Testis (tissue), 2 donors: Measurements from ENCODE around the gene ARL3.

ENCODE experiments used
- CTCF ChIP-seq, 3 experiments: fragments of 450-650 bp in 2 of 3; fragments of 200-600 bp in 1 of 3; sonication (generic) in 1 of 3; IDR thresholded peaks; one replicate each; pipeline ENCODE4 v1.5.1; 2016 to 2019; ENCODE audit warnings: antibody characterized with exemption in 3 of 3, mild to moderate bottlenecking in 2 of 3, moderate library complexity in 1 of 3
- POLR2A ChIP-seq: fragments of 450-650 bp; IDR thresholded peaks from one replicate; pipeline ENCODE4 v1.6.1; 2017; ENCODE audit warnings: antibody characterized with exemption, mild to moderate bottlenecking, moderate library complexity

- TF ChIP-seq POLR2A: no peak
- no peak for TF ChIP-seq CTCF (IDR thresholded peaks at IDR 0.05)
Observed at GRCh38 chr10:102642736-102643335, 71.4 kb downstream of the ARL3 start.
